Colonic mucosa (tissue), 2 donors: ENCODE results near the gene SCGN. TPM values are rescaled to one million over a fixed set of nuclear protein-coding genes. Genes with fewer than 3 reads are reported as not detected.

Experiments
- total RNA-seq, 2 donors: library from RNA; stranded (reverse); fragmentation: NEBNext Ultra II Directional in 1 of 2; extraction: Animal tissue kit (Norgen Biotek cat#: 25700) in 1 of 2; gene quantifications; one replicate each; pipeline ENCODE4 v1.2.1, GENCODE V29; 2021
- donor health status: DM: no; HTN: no; CAD: no.
- donor health status: DM: no; HTN: no; CAD: no.

The SCGN gene
- total RNA-seq, 2 donors from 2014 or later: 4.6 to 8.1 TPM

Other genes starting within 250 kb of the SCGN start
- gene SLC17A4, start 102.5 kb downstream of the SCGN start, total RNA-seq: 10 to 100 TPM; 11.3 to 27.7 TPM
- not detected for gene SLC17A1, start 179.8 kb downstream of the SCGN start, total RNA-seq
- not detected for gene SLC17A3, start 222.0 kb downstream of the SCGN start, total RNA-seq